ENCODE data around the gene STK10. TPM values are rescaled to one million over a fixed set of nuclear protein-coding genes. Genes with fewer than 3 reads are reported as not detected.

The STK10 gene
- total RNA-seq: 10 to 100 TPM; 10.1 to 15.7 (median 11.3) TPM
- 6.1 TPM for polyA plus RNA-seq
- long read RNA-seq, donor 1, full-length matches to known transcripts: 8 of 16 reads
- long read RNA-seq, donor 1, partial matches to known transcripts: 1 of 16 reads
- long read RNA-seq, donor 1, other reads (novel, unspliced or antisense): 7 of 16 reads
- long read RNA-seq, donor 2, full-length matches to known transcripts: 2 of 6 reads
- long read RNA-seq, donor 2, partial matches to known transcripts: 2 of 6 reads
- long read RNA-seq, donor 2, other reads (novel, unspliced or antisense): 2 of 6 reads
- long read RNA-seq, donor 3, full-length matches to known transcripts: 3 of 10 reads
- long read RNA-seq, donor 3, partial matches to known transcripts: 2 of 10 reads
- long read RNA-seq, donor 3, other reads (novel, unspliced or antisense): 5 of 10 reads
- long read RNA-seq, donor 4, full-length matches to known transcripts: 5 of 7 reads
- long read RNA-seq, donor 4, partial matches to known transcripts: 0 of 7 reads
- long read RNA-seq, donor 4, other reads (novel, unspliced or antisense): 2 of 7 reads

GRCh38 chr5:172188033-172188892 is at the start of gene STK10:
Gene STK10, minus strand, starts transcription at chr5:172188224. Its CDS starts 182 bp downstream, at chr5:172188042.
- peak within 1 kb of the TSS; percentile 77 for H3K27ac ChIP-seq (ENCODE audit: low read length)
- peak within 1 kb of the TSS; percentile 93 for H3K4me3 ChIP-seq (ENCODE audit: low read length)
- under 1% methylated on average over 102 of the region's 102 CpGs for WGBS
- DNase-seq (peak; percentile 95 to 97 (median 97)), ATAC-seq (peak; percentile 96 to 98)
- H3K27me3 ChIP-seq (ENCODE audit: control insufficient read depth, insufficient read depth): no peaks in the 10 kb centered on the region
- H3K9me3 ChIP-seq (ENCODE audit: control insufficient read depth, low read length): no peaks in the 10 kb centered on the region
- intact Hi-C loops (cut with DNase I): loop anchor here (2.0 to 10.0 kb wide), 6 partner anchors 81 to 276 kb away; partner anchors contain the start of gene UBTD2 (in 2 of the 4)
- peaks cover 3% of the 10 kb centered on the region for H3K4me1 ChIP-seq (ENCODE audit: control insufficient read depth, insufficient read depth, low read length)

- DNase-seq (no peak), ATAC-seq (no peak)
- 76% methylated on average over 3 of the region's 3 CpGs for WGBS
- intact Hi-C loops (cut with DNase I): no loop called here
- H3K9me3 ChIP-seq (ENCODE audit: control insufficient read depth, low read length): no peaks in the 10 kb centered on the region
- H3K27ac ChIP-seq (ENCODE audit: low read length): no peak overlapping the region
- H3K27me3 ChIP-seq (ENCODE audit: control insufficient read depth, insufficient read depth): no peaks in the 10 kb centered on the region
- H3K4me3 ChIP-seq (ENCODE audit: low read length): no peak overlapping the region
- no peaks in the 10 kb centered on the region for H3K4me1 ChIP-seq (ENCODE audit: control insufficient read depth, insufficient read depth, low read length)
Measured at GRCh38 chr5:172235827-172236736, 48.1 kb upstream of the STK10 start.

GRCh38 chr5:172235132-172235780 is 47.2 kb upstream of the STK10 start:
- Histone ChIP-seq H3K4me3 (ENCODE audit: low read length) (no peak overlapping the region), H3K9me3 (ENCODE audit: control insufficient read depth, low read length) (no peaks in the 10 kb centered on the region), H3K27ac (ENCODE audit: low read length) (no peak overlapping the region), H3K4me1 (ENCODE audit: control insufficient read depth, insufficient read depth, low read length) (no peaks in the 10 kb centered on the region), H3K27me3 (ENCODE audit: control insufficient read depth, insufficient read depth) (no peaks in the 10 kb centered on the region)
- ATAC-seq (no peak), DNase-seq (no peak)
- whole genome bisulfite sequencing: 52% methylated on average over 4 of the region's 4 CpGs
- intact Hi-C loops (cut with DNase I): no loop called here

GRCh38 chr5:172234031-172234430 is 46.0 kb upstream of the STK10 start:
- Histone ChIP-seq H3K27me3 (ENCODE audit: control insufficient read depth, insufficient read depth) (no peaks in the 10 kb centered on the region), H3K27ac (ENCODE audit: low read length) (no peak overlapping the region), H3K9me3 (ENCODE audit: control insufficient read depth, low read length) (no peaks in the 10 kb centered on the region), H3K4me3 (ENCODE audit: low read length) (no peak overlapping the region), H3K4me1 (ENCODE audit: control insufficient read depth, insufficient read depth, low read length) (no peaks in the 10 kb centered on the region)
- 96% methylated on average over 4 of the region's 4 CpGs for whole genome bisulfite sequencing
- intact Hi-C loops (cut with DNase I): no loop called here
- DNase-seq (no peak), ATAC-seq (no peak)

GRCh38 chr5:172229904-172230303 is 41.9 kb upstream of the STK10 start:
- 95% methylated on average over 1 of the region's 1 CpG for WGBS
- intact Hi-C loops (cut with DNase I): no loop called here
- no peak for DNase-seq

GRCh38 chr5:172224996-172225395 is 37.0 kb upstream of the STK10 start:
- Histone ChIP-seq H3K4me1 (ENCODE audit: control insufficient read depth, insufficient read depth, low read length) (peaks cover 2% of the 10 kb centered on the region), H3K27me3 (ENCODE audit: control insufficient read depth, insufficient read depth) (no peaks in the 10 kb centered on the region), H3K27ac (ENCODE audit: low read length) (no peak overlapping the region), H3K4me3 (ENCODE audit: low read length) (no peak overlapping the region), H3K9me3 (ENCODE audit: control insufficient read depth, low read length) (no peaks in the 10 kb centered on the region)
- 92% methylated on average over 1 of the region's 1 CpG for WGBS
- ATAC-seq (no peak), DNase-seq (no peak)
- intact Hi-C loops (cut with DNase I): no loop called here

More at GRCh38 chr5:172229904-172230303, 41.9 kb upstream of the STK10 start:
- Histone ChIP-seq H3K4me1 (ENCODE audit: control insufficient read depth, insufficient read depth, low read length) (no peaks in the 10 kb centered on the region), H3K4me3 (ENCODE audit: low read length) (no peak overlapping the region), H3K9me3 (ENCODE audit: control insufficient read depth, low read length) (no peaks in the 10 kb centered on the region), H3K27me3 (ENCODE audit: control insufficient read depth, insufficient read depth) (no peaks in the 10 kb centered on the region), H3K27ac (ENCODE audit: low read length) (no peak overlapping the region)
- ATAC-seq: no peak

GRCh38 chr5:172223901-172224873 is 36.2 kb upstream of the STK10 start:
- H3K27ac ChIP-seq (ENCODE audit: low read length): no peak overlapping the region
- intact Hi-C loops (cut with DNase I): no loop called here
- H3K4me1 ChIP-seq (ENCODE audit: control insufficient read depth, insufficient read depth, low read length): peaks cover 2% of the 10 kb centered on the region
- no peaks in the 10 kb centered on the region for H3K27me3 ChIP-seq (ENCODE audit: control insufficient read depth, insufficient read depth)
- DNase-seq: no peak
- ATAC-seq: no peak
- H3K9me3 ChIP-seq (ENCODE audit: control insufficient read depth, low read length): no peaks in the 10 kb centered on the region
- 92% methylated on average over 10 of the region's 10 CpGs for WGBS
- no peak overlapping the region for H3K4me3 ChIP-seq (ENCODE audit: low read length)

- ATAC-seq (no peak), DNase-seq (no peak)
- intact Hi-C loops (cut with DNase I): no loop called here
- H3K4me1 ChIP-seq (ENCODE audit: control insufficient read depth, insufficient read depth, low read length): no peaks in the 10 kb centered on the region
- no peaks in the 10 kb centered on the region for H3K9me3 ChIP-seq (ENCODE audit: control insufficient read depth, low read length)
- over 99% methylated on average over 2 of the region's 2 CpGs for WGBS
- H3K4me3 ChIP-seq (ENCODE audit: low read length): no peak overlapping the region
- H3K27ac ChIP-seq (ENCODE audit: low read length): no peak overlapping the region
- H3K27me3 ChIP-seq (ENCODE audit: control insufficient read depth, insufficient read depth): no peaks in the 10 kb centered on the region
Measured at GRCh38 chr5:172219296-172219695, 31.3 kb upstream of the STK10 start.

- intact Hi-C loops (cut with DNase I): no loop called here
- no peaks in the 10 kb centered on the region for H3K27me3 ChIP-seq (ENCODE audit: control insufficient read depth, insufficient read depth)
- no peak for DNase-seq
- H3K4me1 ChIP-seq (ENCODE audit: control insufficient read depth, insufficient read depth, low read length): no peaks in the 10 kb centered on the region
- no peak overlapping the region for H3K27ac ChIP-seq (ENCODE audit: low read length)
- H3K9me3 ChIP-seq (ENCODE audit: control insufficient read depth, low read length): no peaks in the 10 kb centered on the region
- no peak for ATAC-seq
- 98% methylated on average over 3 of the region's 3 CpGs for WGBS
- H3K4me3 ChIP-seq (ENCODE audit: low read length): no peak overlapping the region
Measured at GRCh38 chr5:172216345-172216744, 28.3 kb upstream of the STK10 start.

Data from right cardiac atrium (tissue), 5 donors.